HG03521 (cell line): Measurements from ENCODE around the gene PCP4.

Source experiments
- ATAC-seq: cut with Tn5 transposase; IDR thresholded peaks from one replicate; pipeline ENCODE4 v1.9.1; 2021; ENCODE audit warnings: mild to moderate bottlenecking, moderate library complexity; ENCODE audit not compliant: unreplicated experiment

PCP4 gene

GRCh38 chr21:39867198-39867650 is at the start of gene PCP4:
Gene PCP4, plus strand, starts transcription at chr21:39867438. Its CDS starts 64 bp downstream, at chr21:39867502.
- ATAC-seq, result no peak

GRCh38 chr21:39818557-39818956 is 48.7 kb upstream of the PCP4 start:
- no peak for ATAC-seq

DNA sequence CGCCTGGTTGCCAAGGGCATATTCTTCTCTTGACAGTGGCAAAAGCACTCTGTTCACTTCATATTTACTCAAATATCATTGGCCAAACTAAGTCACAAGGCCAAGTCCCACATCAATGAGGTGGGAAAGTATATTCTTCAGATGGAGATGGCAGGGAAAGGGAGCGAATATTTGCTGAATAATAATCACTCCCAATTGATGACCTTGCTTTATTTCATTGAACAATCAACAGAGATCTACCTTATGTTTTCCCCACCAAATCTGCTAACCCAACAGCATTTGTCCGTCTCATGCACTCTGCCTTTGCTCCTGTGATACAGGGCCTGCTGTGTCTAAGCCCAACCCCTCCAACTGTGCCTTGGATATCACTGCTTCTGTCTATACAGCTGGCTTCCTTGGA is 45.2 kb upstream of the PCP4 start:
- ATAC-seq, result no peak

GRCh38 chr21:39825250-39825649 is 42.0 kb upstream of the PCP4 start:
- ATAC-seq, result no peak

- ATAC-seq, result no peak
Observed at GRCh38 chr21:39834543-39834942, 32.7 kb upstream of the PCP4 start.

DNA sequence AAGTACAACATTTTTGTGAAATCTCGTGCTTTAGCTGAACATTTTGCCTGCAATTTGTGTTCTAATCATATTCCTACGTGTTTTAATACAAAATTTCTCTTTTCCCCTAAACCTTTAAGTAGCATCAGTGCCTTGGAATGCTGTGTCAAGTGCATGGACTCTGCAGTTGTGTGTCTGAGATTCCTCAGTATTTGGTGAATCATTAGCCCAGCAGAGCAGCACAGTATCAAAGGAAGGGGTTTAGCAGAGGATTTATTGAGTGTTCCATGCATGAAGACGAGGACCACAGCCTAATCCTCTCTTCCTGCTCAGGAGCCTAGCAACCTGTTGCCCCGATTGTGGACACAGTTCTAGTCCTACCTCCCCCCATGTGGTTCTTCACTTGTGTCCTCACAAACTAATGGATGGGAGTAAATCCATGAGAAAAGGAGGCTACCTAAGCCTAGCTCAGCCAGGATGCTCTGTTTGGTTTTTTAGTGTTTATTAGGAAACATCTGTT is 29.3 kb upstream of the PCP4 start:
- ATAC-seq, result no peak

DNA sequence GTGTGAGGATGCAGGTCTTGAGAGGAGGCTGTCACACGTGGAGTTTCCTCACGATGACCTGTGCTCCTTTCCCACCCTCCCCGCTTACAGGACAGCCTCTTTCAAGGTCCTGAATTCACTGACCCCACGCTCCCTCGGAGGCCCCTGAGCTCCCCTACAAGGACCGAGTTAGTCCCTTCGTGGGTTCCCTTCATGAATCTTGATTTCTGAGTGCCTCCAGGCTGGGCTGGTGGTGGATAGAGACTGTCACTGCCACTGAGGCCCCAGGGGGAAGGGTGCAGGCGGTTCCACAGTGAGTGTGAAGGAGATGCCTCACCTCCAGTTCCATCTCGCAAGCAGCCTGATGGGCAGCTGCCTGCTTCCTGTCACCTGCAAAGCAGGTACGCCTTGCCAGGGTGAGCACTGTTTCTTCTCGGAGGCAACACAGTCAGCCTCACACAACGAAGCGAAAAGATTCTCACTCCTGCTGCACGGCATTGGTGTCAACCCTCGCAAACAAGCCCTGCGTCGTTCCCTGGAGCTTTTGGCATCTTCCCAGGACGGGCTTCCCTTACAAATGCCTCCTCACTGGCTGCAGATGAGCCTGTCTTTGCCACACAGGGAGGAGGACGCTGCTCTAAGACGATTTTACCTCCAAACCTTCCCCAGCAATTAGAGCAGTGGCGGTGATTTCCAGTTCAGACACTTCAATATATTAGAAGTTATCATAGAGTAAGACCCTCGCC is 26.7 kb upstream of the PCP4 start:
- ATAC-seq, result no peak

DNA sequence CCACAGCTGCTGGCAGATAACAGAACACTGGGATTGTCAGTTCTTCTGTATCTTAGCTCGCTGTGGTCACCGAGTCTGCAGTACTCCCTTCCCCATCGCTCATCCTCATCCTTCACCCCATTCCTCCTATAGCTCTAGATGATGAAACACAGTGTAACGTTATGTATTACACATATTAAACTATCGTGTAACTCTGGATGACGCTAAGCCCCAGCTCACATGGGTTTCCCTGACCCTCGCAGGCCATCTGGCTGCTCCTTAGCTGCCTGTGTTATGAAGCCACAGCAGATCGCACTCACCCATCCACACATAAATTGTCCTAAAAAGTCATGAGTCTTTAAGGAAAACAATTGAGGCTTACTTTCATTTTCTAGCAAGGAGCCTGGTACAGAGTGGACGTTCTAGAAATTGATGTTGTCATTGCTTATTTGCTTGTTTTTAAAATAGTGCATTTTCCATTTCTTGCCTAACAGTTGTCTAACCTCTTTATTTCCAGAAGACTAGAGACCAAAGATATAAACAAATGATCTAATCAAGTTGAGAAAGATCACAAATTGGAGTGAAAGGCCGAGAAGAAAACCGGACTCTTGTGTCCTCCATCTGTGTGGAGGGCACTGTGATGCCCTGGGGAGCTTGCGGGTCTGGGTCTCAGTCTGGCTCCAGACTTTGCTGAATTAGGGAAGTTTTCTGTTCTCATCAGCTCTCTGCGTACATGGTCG is 24.3 kb upstream of the PCP4 start:
- ATAC-seq, result no peak

- ATAC-seq, result no peak
Observed at GRCh38 chr21:39843483-39843882, 23.8 kb upstream of the PCP4 start.

- no peak for ATAC-seq
Observed at GRCh38 chr21:39843916-39844315, 23.3 kb upstream of the PCP4 start.

DNA sequence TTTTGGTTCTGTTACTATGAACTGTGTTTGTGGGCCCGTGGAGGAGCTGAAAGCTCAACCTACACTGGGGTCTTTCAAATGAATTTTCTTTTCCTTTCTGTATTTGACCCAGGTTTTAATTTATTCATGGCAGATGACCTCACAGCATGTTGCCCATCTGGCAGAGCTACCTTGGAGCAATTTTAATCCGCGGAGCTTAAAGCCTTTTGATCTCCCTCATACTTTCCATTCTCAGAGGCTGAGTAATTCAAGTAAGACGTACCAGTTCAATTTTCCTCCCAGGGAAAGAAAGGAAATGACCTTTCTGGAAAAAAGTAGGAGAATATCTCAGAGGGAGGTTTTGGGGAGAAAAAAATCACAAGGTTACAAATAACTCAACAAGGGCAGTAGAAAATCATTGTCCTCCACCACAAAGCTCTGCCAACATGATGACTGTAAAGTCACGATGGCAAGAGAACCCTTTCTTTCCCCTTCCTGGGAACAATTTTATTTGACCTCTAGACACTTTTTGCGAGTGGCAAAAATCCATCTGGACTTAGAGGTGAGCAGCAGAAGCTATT is 21.6 kb upstream of the PCP4 start:
- ATAC-seq, result no peak

DNA sequence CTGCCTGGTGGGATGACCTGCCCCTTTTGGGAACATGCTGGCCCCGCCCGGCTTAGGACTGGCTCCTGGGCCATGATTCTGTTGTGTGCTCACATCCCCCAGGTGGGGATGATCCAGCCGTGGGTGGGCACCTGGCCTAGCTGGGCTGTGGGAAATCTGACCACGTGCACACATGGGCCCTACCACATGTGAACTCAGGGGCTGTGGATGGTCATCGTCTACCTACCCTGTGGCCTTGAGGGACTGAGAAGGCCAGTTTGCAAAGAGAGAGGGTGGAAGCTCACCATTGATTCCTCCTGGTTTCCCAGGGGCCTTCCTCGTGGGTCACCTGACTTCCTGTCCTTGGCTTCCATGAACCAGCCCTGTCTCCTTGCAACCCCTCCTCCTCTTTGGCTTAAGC is 19.4 kb upstream of the PCP4 start:
- no peak for ATAC-seq

DNA sequence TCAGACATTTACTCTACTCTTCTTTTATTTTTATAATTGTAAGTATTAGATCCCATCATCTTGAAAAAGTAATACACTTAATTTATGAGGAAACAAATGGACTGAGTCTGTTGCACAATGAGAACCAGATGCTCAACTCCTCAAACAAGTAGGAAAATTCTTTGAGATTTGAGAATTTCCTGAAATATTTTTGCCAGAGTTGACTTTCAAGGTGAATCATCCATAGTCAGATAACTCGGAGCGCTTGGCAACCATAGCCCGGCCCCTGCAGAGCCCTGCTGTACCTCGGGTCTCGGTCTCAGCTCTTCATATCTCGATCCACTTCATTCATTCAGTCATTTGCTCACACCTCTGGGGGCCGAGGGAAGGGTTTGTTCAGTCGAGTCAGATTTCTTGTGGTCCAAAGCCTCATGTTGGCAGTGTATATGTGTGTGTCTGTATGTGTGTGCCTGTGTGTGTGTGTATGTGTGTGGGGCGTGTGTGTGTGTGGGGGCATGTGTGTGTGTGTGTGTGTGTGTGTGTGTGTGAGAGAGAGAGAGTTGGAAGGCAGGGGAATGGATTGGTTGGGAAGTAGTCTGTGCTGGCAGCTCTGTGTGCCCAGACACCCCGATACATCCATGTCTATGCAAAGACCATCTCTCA is 18.1 kb upstream of the PCP4 start:
- no peak for ATAC-seq

DNA sequence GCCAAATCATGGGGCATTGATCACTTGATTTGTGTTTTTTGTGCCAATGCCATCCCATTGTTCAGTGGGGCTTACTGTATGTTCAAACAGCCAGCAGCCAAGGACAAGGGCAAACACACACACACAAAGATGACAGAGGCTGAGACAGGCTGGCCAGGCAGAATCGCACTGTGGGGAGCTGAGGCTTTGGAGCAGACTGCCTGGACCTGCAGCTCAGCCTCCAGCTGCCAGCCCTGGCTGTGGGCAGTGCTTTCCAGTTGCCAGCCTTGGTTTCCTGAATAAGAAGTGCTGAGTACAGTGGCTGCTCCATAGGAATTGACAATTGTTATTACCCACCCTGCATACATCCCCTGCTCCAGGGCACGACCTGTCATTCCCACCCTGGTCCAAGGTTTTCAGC is 16.9 kb upstream of the PCP4 start:
- ATAC-seq, result no peak

- no peak for ATAC-seq
Observed at GRCh38 chr21:39851002-39851618, 16.1 kb upstream of the PCP4 start.

DNA sequence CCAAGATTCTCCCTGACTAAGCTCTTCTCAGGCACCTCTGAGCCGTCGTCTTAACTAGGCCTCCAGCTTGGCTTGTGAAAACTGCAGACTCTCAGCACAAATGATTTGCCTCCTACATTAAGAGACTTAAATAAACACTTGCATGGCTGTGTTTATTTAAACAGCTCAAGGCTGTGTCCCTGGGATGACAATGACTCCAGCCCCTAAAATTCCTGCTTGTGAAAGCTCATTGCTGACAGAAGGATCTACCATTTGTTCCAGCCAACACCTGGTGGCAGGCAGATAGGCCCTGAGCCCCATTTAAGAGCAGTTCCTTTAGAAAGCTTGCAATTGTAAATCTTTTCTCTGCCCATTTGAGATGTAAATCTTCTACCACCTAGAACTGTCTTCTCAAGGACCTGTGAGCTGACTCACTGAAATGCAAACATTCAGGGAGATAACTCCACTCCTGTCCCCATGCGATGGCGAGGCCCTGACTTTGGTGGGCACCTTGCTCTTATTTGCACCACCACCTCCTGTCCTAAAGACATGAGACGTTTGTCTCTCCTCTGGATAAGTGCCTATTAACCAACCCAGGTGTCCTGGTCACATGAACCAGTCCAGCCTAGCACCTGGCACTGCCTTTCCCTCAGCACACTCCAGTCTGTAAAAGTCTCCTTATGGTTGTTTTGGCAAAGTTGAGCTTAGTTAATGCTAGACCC is 15.1 kb upstream of the PCP4 start:
- no peak for ATAC-seq

GRCh38 chr21:39852726-39853500 is 14.3 kb upstream of the PCP4 start:
- no peak for ATAC-seq

DNA sequence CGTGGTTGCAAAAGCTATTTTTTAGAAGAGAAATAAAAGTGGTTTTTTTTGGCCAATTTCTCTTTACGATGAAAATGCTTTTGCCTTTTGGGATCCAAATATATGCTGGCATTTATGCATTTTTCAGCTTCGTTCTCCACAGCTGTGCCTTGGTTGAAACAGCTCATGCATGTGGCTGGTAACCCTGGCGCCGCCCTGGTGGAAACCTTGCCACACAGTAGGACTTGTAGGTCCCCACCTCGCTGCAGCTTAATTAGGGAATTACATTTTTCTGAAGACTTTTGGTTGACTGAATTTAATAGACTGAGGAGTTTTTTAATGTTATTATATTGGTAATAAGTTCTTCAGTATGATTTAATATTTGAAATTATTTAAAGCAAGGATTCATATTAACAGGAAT is 12.7 kb upstream of the PCP4 start:
- no peak for ATAC-seq

DNA sequence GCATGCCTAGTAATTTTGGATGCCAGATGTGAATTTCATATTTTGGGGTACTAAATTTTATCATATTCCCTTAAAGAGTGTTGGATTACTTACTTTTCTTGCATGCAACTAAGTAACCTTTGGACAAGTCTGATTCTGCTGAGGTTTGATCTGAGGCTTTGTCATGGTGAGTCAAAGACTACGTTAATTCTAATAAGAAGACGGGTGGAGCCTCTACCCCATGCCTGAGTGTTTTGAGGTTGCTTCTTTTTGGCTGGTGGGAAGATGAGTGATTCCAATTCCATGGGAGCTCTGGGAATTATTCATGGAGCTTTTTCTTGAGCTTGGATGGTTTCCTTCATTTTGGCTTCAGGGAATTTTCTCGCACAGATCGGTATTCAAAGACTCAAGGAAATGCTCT is 11.6 kb upstream of the PCP4 start:
- ATAC-seq, result no peak

- no peak for ATAC-seq
Observed at GRCh38 chr21:39860600-39860999, 6.6 kb upstream of the PCP4 start.
